NT2/D1 (cell line): ENCODE results near the gene CTNNA2.

Experiments
- DNase-seq: peaks from one replicate; pipeline ENCODE4 v3.0.0-alpha.2; 2011; ENCODE audit warnings: low read depth, low spot score
- H3K27me3 ChIP-seq: 2 replicates; pipeline ENCODE4 v1.6.0; 2011; ENCODE audit warnings: mild to moderate bottlenecking; ENCODE audit not compliant: insufficient read length, insufficient read depth
- H3K36me3 ChIP-seq: 2 replicates; pipeline ENCODE4 v1.6.1; 2011; ENCODE audit warnings: mild to moderate bottlenecking, low read length, mixed read lengths; ENCODE audit not compliant: insufficient read depth, insufficient read length
- H3K4me1 ChIP-seq: 2 replicates; pipeline ENCODE4 v1.5.1; 2011; ENCODE audit not compliant: insufficient read depth, insufficient read length
- H3K4me3 ChIP-seq: 2 replicates; pipeline ENCODE4 v1.5.1; 2011; ENCODE audit warnings: low read depth; ENCODE audit not compliant: insufficient read length
- H3K9ac ChIP-seq: 2 replicates; pipeline ENCODE4 v1.6.0; 2011; ENCODE audit warnings: low read depth; ENCODE audit not compliant: insufficient read length
- H3K9me3 ChIP-seq: 2 replicates; pipeline ENCODE4 v1.5.1; 2011; ENCODE audit warnings: mild to moderate bottlenecking, low read length; ENCODE audit not compliant: insufficient read depth
- SUZ12 ChIP-seq: IDR thresholded peaks from 2 replicates; pipeline ENCODE4 v1.6.1; 2011; ENCODE audit not compliant: insufficient read length, insufficient read depth; ENCODE audit errors: extremely low read depth
- YY1 ChIP-seq: IDR thresholded peaks from 2 replicates; pipeline ENCODE4 v1.6.1; 2011; ENCODE audit not compliant: insufficient read length, insufficient read depth
- ZNF274 ChIP-seq: IDR thresholded peaks from 2 replicates; pipeline ENCODE4 v1.6.1; 2011; ENCODE audit warnings: mild to moderate bottlenecking, low read depth, low read length

CTNNA2 gene

DNA sequence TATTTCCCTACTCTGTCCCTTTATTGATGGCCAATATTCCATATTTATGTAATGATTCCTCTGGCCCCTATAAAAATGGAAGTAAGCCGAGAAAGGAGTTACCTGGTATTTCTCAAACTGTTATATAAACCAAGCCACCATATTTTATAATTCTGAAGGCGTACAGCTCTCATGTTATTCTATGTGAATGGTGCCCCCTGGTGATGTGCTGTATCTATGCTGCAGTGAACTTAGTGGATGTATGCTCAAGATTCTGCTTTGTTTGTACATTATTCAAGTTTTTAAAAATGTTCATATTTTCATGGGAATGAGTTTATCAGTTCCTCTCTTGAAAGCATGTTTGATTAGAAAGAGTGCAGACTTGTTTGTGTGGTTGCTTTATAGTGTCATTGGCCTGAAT, 986.2 kb downstream of the CTNNA2 start:
- no peaks in the 10 kb centered on the region for H3K4me1 ChIP-seq
- TF ChIP-seq ZNF274 = no peak
- TF ChIP-seq SUZ12 = no peak
- no peak for TF ChIP-seq YY1
- H3K27me3 ChIP-seq = no peaks in the 10 kb centered on the region
- no peaks in the 10 kb centered on the region for H3K9me3 ChIP-seq
- no peak overlapping the region for H3K4me3 ChIP-seq
- no peaks in the 10 kb centered on the region for H3K36me3 ChIP-seq
- H3K9ac ChIP-seq = no peak overlapping the region
- DNase-seq = no peak

DNA sequence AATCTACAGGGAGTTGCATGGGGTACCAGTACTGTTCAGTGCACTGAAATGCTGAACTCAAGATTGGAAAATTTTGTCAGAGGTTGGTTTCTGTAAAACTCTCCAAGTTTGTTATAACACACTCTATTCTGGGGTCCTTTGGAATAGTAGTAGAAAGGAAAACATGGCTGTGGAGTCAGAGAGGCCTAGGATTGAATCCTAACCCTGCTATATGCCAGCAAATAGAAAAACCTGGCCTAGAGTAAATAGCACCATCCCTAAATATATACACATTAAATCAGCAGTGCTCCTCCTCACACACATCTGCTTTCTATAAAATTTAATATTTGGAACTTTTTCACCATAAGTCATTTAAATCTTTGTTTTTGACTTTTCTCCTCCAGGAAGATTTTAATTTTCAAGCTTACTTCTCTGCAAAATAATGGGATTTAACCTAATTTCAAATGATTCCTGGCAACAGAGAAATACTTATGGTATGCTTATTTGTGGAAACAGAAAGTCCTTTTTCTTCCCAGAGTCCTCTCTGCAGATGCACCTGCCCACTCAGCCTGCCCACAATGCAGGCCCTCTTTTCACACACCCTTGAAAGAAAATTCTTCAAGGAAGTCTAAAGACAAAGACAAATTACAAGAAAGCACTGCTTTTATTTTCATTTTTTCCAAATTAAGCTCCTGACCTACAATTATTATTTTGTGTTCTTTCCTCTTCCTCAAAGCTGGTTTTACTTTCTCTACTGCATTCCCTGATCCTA, 989.2 kb downstream of the CTNNA2 start:
- Histone ChIP-seq H3K27me3 (no peaks in the 10 kb centered on the region), H3K36me3 (no peaks in the 10 kb centered on the region), H3K4me3 (no peak overlapping the region), H3K9ac (no peak overlapping the region), H3K9me3 (no peaks in the 10 kb centered on the region), H3K4me1 (no peaks in the 10 kb centered on the region)
- no peak for DNase-seq
- TF ChIP-seq YY1 = no peak
- TF ChIP-seq SUZ12 = no peak
- TF ChIP-seq ZNF274 = no peak

DNA sequence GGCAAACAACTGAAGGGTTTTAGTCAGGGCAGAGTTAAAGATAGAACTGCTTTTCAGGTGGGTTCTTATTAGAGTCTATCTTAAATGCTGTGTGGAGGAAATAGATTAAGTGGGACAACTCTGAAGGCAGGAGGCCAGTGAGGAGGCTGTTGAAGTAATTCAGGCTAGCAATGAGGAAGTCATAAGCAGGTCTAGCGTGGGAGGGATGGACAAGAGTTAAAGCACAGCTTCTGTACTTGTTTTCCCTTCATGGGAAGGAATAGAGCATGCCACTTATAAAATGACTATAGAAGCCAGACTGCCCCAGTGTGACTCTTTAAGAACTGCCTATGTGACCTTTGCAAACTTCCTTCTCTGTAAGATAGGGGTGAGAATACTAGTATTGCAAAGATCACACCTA, 993.7 kb downstream of the CTNNA2 start:
- DNase-seq = no peak
- Histone ChIP-seq H3K9ac (no peak overlapping the region), H3K4me1 (no peaks in the 10 kb centered on the region), H3K9me3 (no peaks in the 10 kb centered on the region), H3K27me3 (no peaks in the 10 kb centered on the region), H3K36me3 (no peaks in the 10 kb centered on the region), H3K4me3 (no peak overlapping the region)
- TF ChIP-seq SUZ12 (no peak), YY1 (no peak), ZNF274 (no peak)

DNA sequence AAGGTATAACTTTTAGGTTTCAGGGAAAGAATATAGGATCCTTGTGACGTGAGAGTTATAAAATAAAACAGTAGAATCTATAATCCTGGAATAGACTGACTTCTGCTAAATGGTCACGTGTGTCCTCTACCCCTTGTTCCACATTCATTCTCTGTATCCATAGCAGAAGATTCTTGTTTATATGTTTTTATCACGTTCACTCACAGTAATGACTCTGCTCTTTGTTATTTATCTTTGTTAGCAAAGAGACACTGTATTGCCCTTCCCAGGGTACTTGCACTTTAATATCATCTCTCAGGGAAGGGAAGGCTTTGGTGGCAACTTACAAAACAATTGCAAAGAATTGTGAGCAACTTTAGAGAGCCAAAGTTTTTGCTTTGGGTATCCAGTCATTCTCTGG, 997.9 kb downstream of the CTNNA2 start:
- TF ChIP-seq ZNF274 (no peak), YY1 (no peak)
- H3K4me1 ChIP-seq = no peaks in the 10 kb centered on the region
- no peak overlapping the region for H3K4me3 ChIP-seq
- peaks cover 9% of the 10 kb centered on the region; the same call in 1 of the 2 replicates for H3K9me3 ChIP-seq
- H3K27me3 ChIP-seq = no peaks in the 10 kb centered on the region
- DNase-seq = no peak
- H3K9ac ChIP-seq = no peak overlapping the region
- no peaks in the 10 kb centered on the region for H3K36me3 ChIP-seq

DNA sequence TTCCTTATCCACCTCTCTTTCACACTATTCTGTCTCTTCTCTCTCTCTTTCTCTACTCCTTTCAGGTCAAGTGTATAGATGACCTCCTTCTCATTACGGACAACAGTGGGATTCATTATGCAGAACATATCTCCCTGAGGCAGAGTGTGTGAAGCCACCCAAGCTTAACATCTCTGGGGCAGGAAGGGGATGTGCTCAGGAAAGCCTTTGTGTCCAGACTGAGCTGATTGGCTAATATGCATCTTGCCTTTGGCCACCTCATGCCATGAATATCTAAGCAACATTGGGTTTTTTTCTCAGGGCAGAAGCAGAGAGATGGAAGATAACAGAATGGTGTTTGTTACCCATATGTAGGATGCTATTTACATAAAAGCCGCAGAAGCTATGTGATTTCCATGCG, 1003.1 kb downstream of the CTNNA2 start:
- peaks cover 9% of the 10 kb centered on the region; the same call in 1 of the 2 replicates for H3K9me3 ChIP-seq
- no peaks in the 10 kb centered on the region for H3K27me3 ChIP-seq
- peak; percentile 22 for DNase-seq
- no peaks in the 10 kb centered on the region for H3K36me3 ChIP-seq
- TF ChIP-seq YY1 = no peak
- TF ChIP-seq SUZ12 = no peak
- no peak for TF ChIP-seq ZNF274
- no peak overlapping the region for H3K4me3 ChIP-seq
- no peaks in the 10 kb centered on the region for H3K4me1 ChIP-seq
- H3K9ac ChIP-seq = no peak overlapping the region

DNA sequence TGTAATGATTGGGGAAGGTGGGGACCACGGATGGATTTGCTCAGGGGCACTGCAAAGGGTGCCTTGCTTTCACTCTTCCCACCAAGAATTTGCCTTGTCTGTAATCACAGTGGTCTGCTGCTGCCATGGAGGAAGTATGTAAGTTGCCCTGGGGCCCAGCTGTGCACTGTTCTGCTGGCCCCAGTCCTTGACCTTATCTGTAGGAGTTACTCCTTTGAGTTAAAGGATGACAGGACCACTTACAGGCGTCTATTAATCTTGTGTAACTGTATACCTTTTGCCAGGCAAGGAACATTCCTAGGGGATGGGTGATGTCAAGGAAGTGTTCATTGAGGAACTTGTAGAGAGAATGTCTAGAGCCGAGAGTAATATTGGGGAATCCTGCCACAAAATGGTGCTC, 1004.5 kb downstream of the CTNNA2 start:
- H3K27me3 ChIP-seq = no peaks in the 10 kb centered on the region
- no peaks in the 10 kb centered on the region for H3K36me3 ChIP-seq
- TF ChIP-seq ZNF274 = no peak
- TF ChIP-seq SUZ12 = no peak
- no peak for TF ChIP-seq YY1
- H3K4me3 ChIP-seq = no peak overlapping the region
- no peaks in the 10 kb centered on the region for H3K4me1 ChIP-seq
- H3K9me3 ChIP-seq = peaks cover 9% of the 10 kb centered on the region; the same call in 1 of the 2 replicates
- no peak for DNase-seq
- H3K9ac ChIP-seq = no peak overlapping the region

DNA sequence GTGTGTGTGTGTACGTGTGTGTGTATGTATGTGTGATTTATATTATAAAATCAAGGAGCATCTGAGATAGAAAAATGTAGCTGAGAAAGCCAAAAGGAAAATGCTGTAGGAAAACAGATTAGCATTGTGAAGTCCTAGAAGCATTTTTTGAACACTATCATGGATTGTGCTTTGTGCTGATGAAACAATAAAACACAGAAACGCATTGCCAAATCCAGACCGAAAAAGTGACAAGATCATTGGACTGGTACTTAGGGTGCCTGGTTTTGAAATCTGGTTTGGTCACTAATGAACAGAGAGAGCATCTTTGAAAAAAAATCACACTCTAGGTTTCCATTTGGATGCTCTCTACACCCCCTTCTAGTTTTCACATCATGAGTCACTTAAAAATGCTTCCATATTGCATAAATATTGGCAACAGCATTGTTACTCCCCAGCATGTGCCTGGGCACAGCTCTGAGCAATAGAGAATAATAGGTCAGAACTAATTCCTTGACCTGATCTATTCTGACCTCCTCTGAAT, 1006.3 kb downstream of the CTNNA2 start:
- Histone ChIP-seq H3K36me3 (no peaks in the 10 kb centered on the region), H3K4me1 (no peaks in the 10 kb centered on the region), H3K4me3 (no peak overlapping the region), H3K9me3 (peaks cover 6% of the 10 kb centered on the region; the same call in 1 of the 2 replicates), H3K9ac (no peak overlapping the region), H3K27me3 (no peaks in the 10 kb centered on the region)
- DNase-seq = no peak
- TF ChIP-seq SUZ12 = no peak
- no peak for TF ChIP-seq ZNF274
- TF ChIP-seq YY1 = no peak
